CD4-positive, alpha-beta T cell (primary cell): ENCODE data around the gene PLXNA2. TPM values are rescaled to one million over a fixed set of nuclear protein-coding genes. Genes with fewer than 3 reads are reported as not detected.

Source experiments
- ATAC-seq: fragments of 200-7000 bp; cut with Tn5 transposase; one replicate; pipeline ENCODE4 v1.10.0; 2022; ENCODE audit warnings: mild to moderate bottlenecking; ENCODE audit not compliant: poor library complexity
- CTCF ChIA-PET: fragments of 350-600 bp; sonication (Branson Sonifier 250); formaldehyde crosslinking; loops from one replicate; lab custom pipeline; 2021; ENCODE audit warnings: antibody characterized with exemption, inconsistent platforms; lab: Charles Lee
- POLR2A ChIA-PET: fragments of 350-600 bp; sonication (Branson Sonifier 250); formaldehyde crosslinking; loops from one replicate; lab custom pipeline; 2021; ENCODE audit warnings: antibody characterized with exemption, inconsistent platforms; lab: Charles Lee
- DNase-seq, 14 experiments: peaks; one replicate each; pipeline ENCODE4 v3.0.0-alpha.2; 2013 to 2020; ENCODE audit warnings: mixed read lengths in 2 of 14
- H3K27ac ChIP-seq, 2 donors: one replicate each; pipeline versions ENCODE4 v1.5.1 to v1.7.0; 2013; ENCODE audit warnings: low read length in 2 of 2, low read depth in 1 of 2, mild to moderate bottlenecking in 1 of 2
- H3K27me3 ChIP-seq, 2 experiments: 1 replicate in 1 of 2; 2 replicates in 1 of 2; pipeline versions ENCODE4 v1.6.1 to v1.7.0; 2013; ENCODE audit warnings: low read length in 2 of 2, control low read depth in 1 of 2, mild to moderate bottlenecking in 1 of 2, moderate library complexity in 1 of 2; ENCODE audit not compliant: insufficient read depth in 2 of 2, control insufficient read depth in 1 of 2
- H3K36me3 ChIP-seq: one replicate; pipeline ENCODE4 v1.6.1; 2013; ENCODE audit warnings: low read length, control low read depth; ENCODE audit not compliant: insufficient read depth
- H3K4me1 ChIP-seq: one replicate; pipeline ENCODE4 v1.6.1; 2013; ENCODE audit warnings: low read length, control low read depth; ENCODE audit not compliant: insufficient read depth
- H3K4me3 ChIP-seq: one replicate; pipeline ENCODE4 v1.5.1; 2013; ENCODE audit warnings: mild to moderate bottlenecking, low read length, moderate library complexity
- H3K9me3 ChIP-seq, 2 experiments: 1 replicate in 1 of 2; 2 replicates in 1 of 2; pipeline versions ENCODE4 v1.6.1 to v1.7.0; 2013; ENCODE audit warnings: low read length in 2 of 2, mild to moderate bottlenecking in 2 of 2, control low read depth in 1 of 2, moderate library complexity in 1 of 2; ENCODE audit not compliant: control insufficient read depth in 1 of 2, insufficient read depth in 1 of 2
- H3K27ac Mint-ChIP-seq: one replicate; pipeline ENCODE4 v1.8.0; 2020; ENCODE audit warnings: mixed read lengths
- H3K27me3 Mint-ChIP-seq: one replicate; pipeline ENCODE4 v1.8.0; 2021; ENCODE audit warnings: mixed read lengths
- H3K36me3 Mint-ChIP-seq: one replicate; pipeline ENCODE4 v1.8.0; 2021; ENCODE audit warnings: low read depth, mixed read lengths
- H3K4me1 Mint-ChIP-seq: one replicate; pipeline ENCODE4 v1.8.0; 2021; ENCODE audit warnings: low read depth, mixed read lengths
- H3K4me3 Mint-ChIP-seq: one replicate; pipeline ENCODE4 v1.8.0; 2020; ENCODE audit warnings: mild to moderate bottlenecking, mixed read lengths
- H3K9me3 Mint-ChIP-seq: one replicate; pipeline ENCODE4 v1.8.0; 2020; ENCODE audit warnings: mixed read lengths
- intact Hi-C, 2 experiments: fragments of 100-400 bp; cut with DNase I in 1 of 2; cut with micrococcal nuclease in 1 of 2; formaldehyde crosslinking; loops; one replicate each; pipeline versions ENCODE4 v1.15.1 to v1.9.0; 2023 to 2025; cut with DNase I, micrococcal nuclease
- total RNA-seq, 174 experiments: library from RNA in 2 of 174; stranded (reverse) in 2 of 174; gene quantifications; one replicate each; pipeline ENCODE4 v1.2.3 and lab custom pipeline; 2021 to 2026
- TF ChIP-seq, protein P1 (sequence below): fragments of 200-600 bp; IDR thresholded peaks from one replicate; pipeline ENCODE4 v1.8.0; 2022; ENCODE audit warnings: antibody characterized with exemption, mild to moderate bottlenecking

Gene PLXNA2
- total RNA-seq, 2 experiments from 2014 or later, result 0.75 to 0.77 TPM

DNA sequence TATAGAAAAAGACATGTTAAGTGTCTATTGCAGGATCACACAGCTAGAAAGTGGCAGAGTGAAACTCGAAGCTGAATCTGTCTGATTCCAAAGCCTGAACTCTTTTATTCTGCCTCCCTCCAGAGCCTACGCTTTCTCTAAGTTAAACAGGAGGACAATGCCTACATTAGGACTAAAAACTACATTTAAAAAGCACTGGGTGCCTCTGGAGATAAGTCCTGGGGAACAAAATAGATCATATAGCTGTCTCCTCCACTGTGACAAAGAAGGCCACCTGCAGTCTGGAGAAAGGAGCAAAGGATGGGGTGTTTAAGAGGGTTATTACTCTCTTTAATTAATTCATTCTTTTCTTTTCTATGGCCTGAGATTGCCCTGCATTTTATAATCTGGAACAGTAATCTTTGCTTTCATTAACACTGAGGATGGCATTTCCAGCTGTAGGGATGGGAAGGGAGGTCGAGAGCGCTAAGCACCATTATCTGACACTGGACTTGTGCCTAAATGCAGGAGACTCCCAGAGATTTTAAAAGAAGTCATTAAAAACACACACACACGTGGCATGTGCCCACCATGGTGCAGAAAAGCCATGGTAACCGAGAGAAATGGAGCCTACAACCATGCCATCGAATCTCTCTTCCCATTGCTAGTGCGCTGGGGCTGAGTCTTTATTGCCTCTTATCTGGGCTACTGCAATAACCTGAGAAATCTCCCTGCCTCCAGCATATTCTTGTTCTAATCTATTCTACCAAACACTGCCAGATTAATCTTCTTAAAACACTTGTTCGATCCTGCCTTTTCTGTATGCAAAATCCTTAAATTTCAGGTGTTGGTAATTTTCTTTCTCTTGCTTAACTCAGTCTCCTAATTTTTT lies 92.2 kb downstream of the PLXNA2 start:
- no peak overlapping the region for H3K4me3 ChIP-seq
- no peaks in the 10 kb centered on the region for H3K9me3 ChIP-seq
- H3K36me3 ChIP-seq, result no peaks in the 10 kb centered on the region
- Mint-ChIP-seq H3K27me3 (peaks cover 6% of the 10 kb centered on the region), H3K36me3 (no peaks in the 10 kb centered on the region), H3K9me3 (no peaks in the 10 kb centered on the region), H3K4me1 (no peaks in the 10 kb centered on the region), H3K4me3 (no peak overlapping the region), H3K27ac (no peak overlapping the region)
- H3K4me1 ChIP-seq, result no peaks in the 10 kb centered on the region
- CTCF ChIA-PET, result no interaction called here
- POLR2A ChIA-PET, result no interaction called here
- no peak for ATAC-seq
- TF ChIP-seq, protein P1, sequence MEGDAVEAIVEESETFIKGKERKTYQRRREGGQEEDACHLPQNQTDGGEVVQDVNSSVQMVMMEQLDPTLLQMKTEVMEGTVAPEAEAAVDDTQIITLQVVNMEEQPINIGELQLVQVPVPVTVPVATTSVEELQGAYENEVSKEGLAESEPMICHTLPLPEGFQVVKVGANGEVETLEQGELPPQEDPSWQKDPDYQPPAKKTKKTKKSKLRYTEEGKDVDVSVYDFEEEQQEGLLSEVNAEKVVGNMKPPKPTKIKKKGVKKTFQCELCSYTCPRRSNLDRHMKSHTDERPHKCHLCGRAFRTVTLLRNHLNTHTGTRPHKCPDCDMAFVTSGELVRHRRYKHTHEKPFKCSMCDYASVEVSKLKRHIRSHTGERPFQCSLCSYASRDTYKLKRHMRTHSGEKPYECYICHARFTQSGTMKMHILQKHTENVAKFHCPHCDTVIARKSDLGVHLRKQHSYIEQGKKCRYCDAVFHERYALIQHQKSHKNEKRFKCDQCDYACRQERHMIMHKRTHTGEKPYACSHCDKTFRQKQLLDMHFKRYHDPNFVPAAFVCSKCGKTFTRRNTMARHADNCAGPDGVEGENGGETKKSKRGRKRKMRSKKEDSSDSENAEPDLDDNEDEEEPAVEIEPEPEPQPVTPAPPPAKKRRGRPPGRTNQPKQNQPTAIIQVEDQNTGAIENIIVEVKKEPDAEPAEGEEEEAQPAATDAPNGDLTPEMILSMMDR, result no peak
- H3K27ac ChIP-seq, result no peak overlapping the region
- intact Hi-C loops, result no loop called here
- no peak for DNase-seq
- H3K27me3 ChIP-seq, result no peaks in the 10 kb centered on the region

DNA sequence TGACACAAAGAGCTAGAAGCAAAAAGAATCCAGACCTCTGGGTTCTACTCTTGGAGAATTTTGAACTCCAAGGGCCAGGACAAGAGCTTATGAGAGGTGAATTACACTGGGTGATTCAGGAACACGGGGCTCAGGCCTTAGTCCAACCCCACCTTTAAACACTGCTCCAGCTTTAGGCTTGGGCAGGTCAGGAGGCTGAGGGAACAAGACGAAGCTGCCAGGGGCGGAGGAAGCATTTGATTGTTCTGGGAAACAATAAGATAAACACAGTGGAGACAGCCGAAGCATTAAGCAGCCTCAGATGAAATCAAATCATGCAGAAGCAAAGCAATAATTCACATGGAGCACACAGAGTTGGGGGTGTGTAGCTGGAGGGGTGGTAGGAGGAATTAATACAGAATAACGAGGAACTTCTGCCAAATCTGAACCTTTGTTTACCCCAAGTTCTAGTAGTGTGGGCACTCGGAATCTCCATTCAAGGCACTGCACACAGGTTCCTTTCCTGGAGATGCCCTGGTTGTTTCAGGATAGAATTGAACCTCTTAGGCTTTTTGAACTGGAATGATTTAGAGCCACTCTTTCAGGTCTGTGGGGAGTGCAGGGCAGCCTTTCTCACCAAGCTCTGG lies 93.2 kb downstream of the PLXNA2 start:
- intact Hi-C loops, result no loop called here
- POLR2A ChIA-PET, result no interaction called here
- Mint-ChIP-seq H3K27ac (no peak overlapping the region), H3K4me1 (no peaks in the 10 kb centered on the region), H3K36me3 (no peaks in the 10 kb centered on the region), H3K27me3 (peaks cover 6% of the 10 kb centered on the region), H3K4me3 (no peak overlapping the region), H3K9me3 (no peaks in the 10 kb centered on the region)
- no peaks in the 10 kb centered on the region for H3K27me3 ChIP-seq
- no peak overlapping the region for H3K27ac ChIP-seq
- no peak overlapping the region for H3K4me3 ChIP-seq
- CTCF ChIA-PET, result no interaction called here
- H3K36me3 ChIP-seq, result no peaks in the 10 kb centered on the region
- H3K4me1 ChIP-seq, result no peaks in the 10 kb centered on the region
- TF ChIP-seq, protein P1, result no peak
- H3K9me3 ChIP-seq, result no peaks in the 10 kb centered on the region
- ATAC-seq (no peak), DNase-seq (no peak)

DNA sequence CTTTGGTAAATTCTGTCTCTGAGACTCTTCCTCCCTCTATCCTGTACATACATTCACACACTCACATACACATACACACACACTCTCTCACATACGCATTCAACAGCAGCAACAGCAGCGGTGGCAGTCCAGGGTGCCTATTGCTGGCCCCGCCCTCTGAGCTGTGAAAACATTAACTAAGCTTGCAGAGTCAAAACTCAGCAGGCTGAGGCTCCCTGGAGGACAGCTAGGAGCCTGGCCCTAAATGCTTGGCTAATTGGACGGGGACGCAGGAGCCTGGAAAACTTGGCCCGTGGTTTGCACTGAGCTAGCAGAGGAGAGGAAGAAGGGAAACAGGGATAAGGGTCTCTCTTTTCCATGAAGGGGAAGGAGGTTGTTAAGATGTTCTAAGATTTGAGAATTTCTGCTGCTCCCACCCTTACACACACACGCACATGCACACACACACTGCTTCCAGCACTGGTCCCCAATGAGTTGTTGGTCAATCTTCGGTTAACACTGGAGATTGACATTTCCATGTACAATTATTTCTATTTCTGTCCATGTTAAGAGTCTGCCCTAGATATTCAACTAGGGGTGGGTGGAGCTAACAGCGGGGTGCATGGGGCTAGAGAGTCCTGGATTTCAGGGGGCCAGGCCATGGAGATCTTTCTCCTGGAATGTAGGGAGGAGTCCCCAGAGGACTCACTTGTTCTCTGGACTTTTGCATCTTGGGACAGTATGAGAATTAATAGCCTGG lies 94.2 kb downstream of the PLXNA2 start:
- H3K27me3 ChIP-seq, result no peaks in the 10 kb centered on the region
- Mint-ChIP-seq H3K4me1 (no peaks in the 10 kb centered on the region), H3K36me3 (no peaks in the 10 kb centered on the region), H3K4me3 (no peak overlapping the region), H3K27me3 (peaks cover 6% of the 10 kb centered on the region), H3K27ac (no peak overlapping the region), H3K9me3 (no peaks in the 10 kb centered on the region)
- ATAC-seq (no peak), DNase-seq (no peak)
- intact Hi-C loops, result no loop called here
- no peaks in the 10 kb centered on the region for H3K4me1 ChIP-seq
- no peaks in the 10 kb centered on the region for H3K36me3 ChIP-seq
- no peak overlapping the region for H3K27ac ChIP-seq
- TF ChIP-seq, protein P1, result no peak
- ChIA-PET POLR2A (no interaction called here), CTCF (no interaction called here)
- H3K4me3 ChIP-seq, result no peak overlapping the region
- no peaks in the 10 kb centered on the region for H3K9me3 ChIP-seq
